SK-N-MC (cell line): ENCODE results near the gene CCNF.

Experiments
- DNase-seq: peaks from one replicate; pipeline ENCODE4 v3.0.0-alpha.2; 2011; ENCODE audit warnings: low read depth, low spot score
- H3K27ac ChIP-seq: fragments of 200-600 bp; sonication (generic); 2 replicates; pipeline ENCODE4 v1.5.1; 2016; ENCODE audit warnings: mixed run types
- H3K36me3 ChIP-seq: fragments of 200-600 bp; sonication (generic); 2 replicates; pipeline ENCODE4 v1.6.1; 2017; ENCODE audit warnings: antibody characterized with exemption, low read length, mixed read lengths; ENCODE audit not compliant: insufficient read depth
- H3K4me3 ChIP-seq: fragments of 200-600 bp; sonication (generic); 2 replicates; pipeline ENCODE4 v1.5.1; 2016
- H3K9ac ChIP-seq: fragments of 200-600 bp; sonication (generic); 2 replicates; pipeline ENCODE4 v1.8.0; 2017; ENCODE audit warnings: mixed run types, mixed read lengths; ENCODE audit not compliant: insufficient read length
- H3K9me3 ChIP-seq: fragments of 200-600 bp; sonication (generic); 2 replicates; pipeline ENCODE4 v1.6.1; 2017; ENCODE audit warnings: low read depth, mild to moderate bottlenecking, antibody characterized with exemption, low read length, moderate library complexity, mixed read lengths
- EZH2 ChIP-seq: fragments of 200-600 bp; sonication (generic); IDR thresholded peaks from one replicate; pipeline ENCODE4 v1.6.1; 2017; ENCODE audit warnings: antibody characterized with exemption
- FOXP2 ChIP-seq: optimal IDR thresholded peaks from 2 replicates; pipeline ENCODE3; 2011; ENCODE audit warnings: mild to moderate bottlenecking, moderate library complexity; ENCODE audit not compliant: insufficient read depth; ENCODE audit errors: extremely low read length, control extremely low read depth
- POLR2AphosphoS5 ChIP-seq: IDR thresholded peaks from 2 replicates; pipeline ENCODE4 v1.6.1; 2012; ENCODE audit warnings: mild to moderate bottlenecking, low read depth, low read length, borderline replicate concordance

The CCNF gene

GRCh38 chr16:2447920-2448583, 18.8 kb downstream of the CCNF start:
- H3K9me3 ChIP-seq: no peaks in the 10 kb centered on the region
- TF ChIP-seq FOXP2 (no peak), POLR2AphosphoS5 (no peak), EZH2 (no peak)

GRCh38 chr16:2449118-2449517, 19.9 kb downstream of the CCNF start:
- Histone ChIP-seq H3K4me3 (no peak overlapping the region), H3K36me3 (peaks cover 91% of the 10 kb centered on the region), H3K9me3 (no peaks in the 10 kb centered on the region), H3K9ac (no peak overlapping the region), H3K27ac (no peak overlapping the region)
- no peak for TF ChIP-seq EZH2
- TF ChIP-seq POLR2AphosphoS5: no peak
- no peak for TF ChIP-seq FOXP2
- no peak for DNase-seq

More at GRCh38 chr16:2447920-2448583, 18.8 kb downstream of the CCNF start:
- peaks cover 87% of the 10 kb centered on the region for H3K36me3 ChIP-seq
- H3K9ac ChIP-seq: no peak overlapping the region
- no peak for DNase-seq
- no peak overlapping the region for H3K27ac ChIP-seq
- H3K4me3 ChIP-seq: no peak overlapping the region

GRCh38 chr16:2450535-2450934, 21.3 kb downstream of the CCNF start:
- TF ChIP-seq POLR2AphosphoS5 (no peak), FOXP2 (no peak), EZH2 (no peak)
- Histone ChIP-seq H3K4me3 (no peak overlapping the region), H3K27ac (no peak overlapping the region), H3K9me3 (no peaks in the 10 kb centered on the region), H3K9ac (no peak overlapping the region), H3K36me3 (peaks cover 92% of the 10 kb centered on the region)
- no peak for DNase-seq

- Histone ChIP-seq H3K9me3 (no peaks in the 10 kb centered on the region), H3K9ac (no peak overlapping the region), H3K36me3 (peaks cover 92% of the 10 kb centered on the region), H3K27ac (no peak overlapping the region), H3K4me3 (no peak overlapping the region)
- TF ChIP-seq FOXP2 (no peak), POLR2AphosphoS5 (no peak), EZH2 (no peak)
- no peak for DNase-seq
Measured at GRCh38 chr16:2450975-2451381, 21.7 kb downstream of the CCNF start.

- Histone ChIP-seq H3K9me3 (no peaks in the 10 kb centered on the region), H3K9ac (no peak overlapping the region), H3K27ac (no peak overlapping the region), H3K36me3 (peaks cover 92% of the 10 kb centered on the region), H3K4me3 (no peak overlapping the region)
- DNase-seq: no peak
- TF ChIP-seq FOXP2 (no peak), POLR2AphosphoS5 (no peak), EZH2 (no peak)
Measured at GRCh38 chr16:2451851-2452320, 22.6 kb downstream of the CCNF start.

- no peak overlapping the region for H3K4me3 ChIP-seq
- H3K36me3 ChIP-seq: peaks cover 87% of the 10 kb centered on the region
- no peak overlapping the region for H3K27ac ChIP-seq
- no peak for DNase-seq
- no peak overlapping the region for H3K9ac ChIP-seq
- no peaks in the 10 kb centered on the region for H3K9me3 ChIP-seq
- TF ChIP-seq EZH2: no peak
- no peak for TF ChIP-seq POLR2AphosphoS5
- TF ChIP-seq FOXP2: no peak
Measured at GRCh38 chr16:2452650-2453049, 23.4 kb downstream of the CCNF start.

GRCh38 chr16:2455081-2455845, 26.0 kb downstream of the CCNF start:
- Histone ChIP-seq H3K4me3 (no peak overlapping the region), H3K9ac (no peak overlapping the region), H3K36me3 (peaks cover 63% of the 10 kb centered on the region), H3K9me3 (no peaks in the 10 kb centered on the region), H3K27ac (no peak overlapping the region)
- DNase-seq: no peak
- TF ChIP-seq POLR2AphosphoS5 (0 out of 2 replicates have a peak, but pooled peaks have one; percentile 10), EZH2 (no peak)

- Histone ChIP-seq H3K9me3 (no peaks in the 10 kb centered on the region), H3K27ac (no peak overlapping the region), H3K4me3 (no peak overlapping the region), H3K36me3 (peaks cover 57% of the 10 kb centered on the region), H3K9ac (no peak overlapping the region)
- DNase-seq: no peak
- TF ChIP-seq EZH2 (no peak), POLR2AphosphoS5 (no peak), FOXP2 (no peak)
Measured at GRCh38 chr16:2456551-2457153, 27.4 kb downstream of the CCNF start.
